ENCODE data around the gene NKIRAS2. TPM values are rescaled to one million over a fixed set of nuclear protein-coding genes. Genes with fewer than 3 reads are reported as not detected.

Gene NKIRAS2
- polyA plus RNA-seq, 2 donors, result 28.8 to 32.5 TPM

- H3K27ac ChIP-seq (ENCODE audit: low read depth in 2 of 2, low read length in 1 of 2), result no peak within 1 kb of the TSS
- no peaks in the 10 kb centered on the region for H3K4me1 ChIP-seq (ENCODE audit: control insufficient read depth in 2 of 2, insufficient read depth in 2 of 2, low read length in 1 of 2)
- H3K9me3 ChIP-seq (ENCODE audit: control insufficient read depth in 2 of 2, insufficient read depth in 1 of 2, low read depth in 1 of 2, low read length in 1 of 2), result no peaks in the 10 kb centered on the region
- H3K4me3 ChIP-seq (ENCODE audit: low read depth in 1 of 2, low read length in 2 of 2), result peak within 1 kb of the TSS; percentile 45 to 56
- H3K27me3 ChIP-seq (ENCODE audit: control insufficient read depth in 1 of 2, insufficient read depth in 2 of 2, low read length in 2 of 2), result peaks cover 0 to 5% of the 10 kb centered on the region in 2 donors
- no peaks in the 10 kb centered on the region for H3K36me3 ChIP-seq (ENCODE audit: control insufficient read depth in 2 of 2, insufficient read depth in 2 of 2, low read length in 1 of 2)
- 1% methylated on average over 50 to 65 of the region's 65 CpGs for whole genome bisulfite sequencing, 2 donors
These were observed 30.6 kb downstream of the NKIRAS2 start, which contains the start of gene C17orf113 for GRCh38 chr17:42050393-42051012. Gene C17orf113 (minus strand): TSS chr17:42050601. CDS start chr17:42043376, 7,225 bp downstream.

GRCh38 chr17:42051013-42051400 is 31.1 kb downstream of the NKIRAS2 start:
- Histone ChIP-seq H3K9me3 (ENCODE audit: control insufficient read depth in 2 of 2, insufficient read depth in 1 of 2, low read depth in 1 of 2, low read length in 1 of 2) (no peaks in the 10 kb centered on the region), H3K27me3 (ENCODE audit: control insufficient read depth in 1 of 2, insufficient read depth in 2 of 2, low read length in 2 of 2) (peaks cover 0 to 5% of the 10 kb centered on the region in 2 donors), H3K4me1 (ENCODE audit: control insufficient read depth in 2 of 2, insufficient read depth in 2 of 2, low read length in 1 of 2) (no peaks in the 10 kb centered on the region), H3K27ac (ENCODE audit: low read depth in 2 of 2, low read length in 1 of 2) (no peak overlapping the region), H3K4me3 (ENCODE audit: low read depth in 1 of 2, low read length in 2 of 2) (peak overlapping the region; percentile 38 to 45), H3K36me3 (ENCODE audit: control insufficient read depth in 2 of 2, insufficient read depth in 2 of 2, low read length in 1 of 2) (no peaks in the 10 kb centered on the region)
- 50 to 53% methylated on average over 8 of the region's 8 CpGs for WGBS, 2 donors

- no peaks in the 10 kb centered on the region for H3K36me3 ChIP-seq (ENCODE audit: control insufficient read depth in 2 of 2, insufficient read depth in 2 of 2, low read length in 1 of 2)
- H3K4me3 ChIP-seq (ENCODE audit: low read depth in 1 of 2, low read length in 2 of 2), result no peak overlapping the region
- no peaks in the 10 kb centered on the region for H3K4me1 ChIP-seq (ENCODE audit: control insufficient read depth in 2 of 2, insufficient read depth in 2 of 2, low read length in 1 of 2)
- 88 to 91% methylated on average over 7 of the region's 7 CpGs for WGBS, 2 donors
- peaks cover 0 to 5% of the 10 kb centered on the region in 2 donors for H3K27me3 ChIP-seq (ENCODE audit: control insufficient read depth in 1 of 2, insufficient read depth in 2 of 2, low read length in 2 of 2)
- H3K9me3 ChIP-seq (ENCODE audit: control insufficient read depth in 2 of 2, insufficient read depth in 1 of 2, low read depth in 1 of 2, low read length in 1 of 2), result no peaks in the 10 kb centered on the region
- no peak overlapping the region for H3K27ac ChIP-seq (ENCODE audit: low read depth in 2 of 2, low read length in 1 of 2)
These were observed 31.8 kb downstream of the NKIRAS2 start for GRCh38 chr17:42051645-42052044.

GRCh38 chr17:42052346-42052877 is 32.5 kb downstream of the NKIRAS2 start:
- Histone ChIP-seq H3K4me3 (ENCODE audit: low read depth in 1 of 2, low read length in 2 of 2) (no peak overlapping the region), H3K4me1 (ENCODE audit: control insufficient read depth in 2 of 2, insufficient read depth in 2 of 2, low read length in 1 of 2) (no peaks in the 10 kb centered on the region), H3K36me3 (ENCODE audit: control insufficient read depth in 2 of 2, insufficient read depth in 2 of 2, low read length in 1 of 2) (no peaks in the 10 kb centered on the region), H3K27me3 (ENCODE audit: control insufficient read depth in 1 of 2, insufficient read depth in 2 of 2, low read length in 2 of 2) (peaks cover 0 to 5% of the 10 kb centered on the region in 2 donors), H3K9me3 (ENCODE audit: control insufficient read depth in 2 of 2, insufficient read depth in 1 of 2, low read depth in 1 of 2, low read length in 1 of 2) (no peaks in the 10 kb centered on the region), H3K27ac (ENCODE audit: low read depth in 2 of 2, low read length in 1 of 2) (no peak overlapping the region)
- 76 to 77% methylated on average over 6 of the region's 6 CpGs for WGBS, 2 donors

- no peak overlapping the region for H3K27ac ChIP-seq (ENCODE audit: low read depth in 2 of 2, low read length in 1 of 2)
- 39 to 40% methylated on average over 12 of the region's 12 CpGs for WGBS, 2 donors
- no peak overlapping the region for H3K4me3 ChIP-seq (ENCODE audit: low read depth in 1 of 2, low read length in 2 of 2)
- peaks cover 0 to 5% of the 10 kb centered on the region in 2 donors for H3K27me3 ChIP-seq (ENCODE audit: control insufficient read depth in 1 of 2, insufficient read depth in 2 of 2, low read length in 2 of 2)
- H3K4me1 ChIP-seq (ENCODE audit: control insufficient read depth in 2 of 2, insufficient read depth in 2 of 2, low read length in 1 of 2), result no peaks in the 10 kb centered on the region
- no peaks in the 10 kb centered on the region for H3K36me3 ChIP-seq (ENCODE audit: control insufficient read depth in 2 of 2, insufficient read depth in 2 of 2, low read length in 1 of 2)
- no peaks in the 10 kb centered on the region for H3K9me3 ChIP-seq (ENCODE audit: control insufficient read depth in 2 of 2, insufficient read depth in 1 of 2, low read depth in 1 of 2, low read length in 1 of 2)
These were observed 34.0 kb downstream of the NKIRAS2 start for GRCh38 chr17:42053731-42054500.

- Histone ChIP-seq H3K4me3 (ENCODE audit: low read depth in 1 of 2, low read length in 2 of 2) (no peak overlapping the region), H3K9me3 (ENCODE audit: control insufficient read depth in 2 of 2, insufficient read depth in 1 of 2, low read depth in 1 of 2, low read length in 1 of 2) (no peaks in the 10 kb centered on the region), H3K36me3 (ENCODE audit: control insufficient read depth in 2 of 2, insufficient read depth in 2 of 2, low read length in 1 of 2) (no peaks in the 10 kb centered on the region), H3K4me1 (ENCODE audit: control insufficient read depth in 2 of 2, insufficient read depth in 2 of 2, low read length in 1 of 2) (no peaks in the 10 kb centered on the region), H3K27me3 (ENCODE audit: control insufficient read depth in 1 of 2, insufficient read depth in 2 of 2, low read length in 2 of 2) (peaks cover 0 to 5% of the 10 kb centered on the region in 2 donors), H3K27ac (ENCODE audit: low read depth in 2 of 2, low read length in 1 of 2) (no peak overlapping the region)
- WGBS, 2 donors, result 22 to 29% methylated on average over 3 of the region's 3 CpGs
These were observed 35.1 kb downstream of the NKIRAS2 start for GRCh38 chr17:42055027-42055426.

- Histone ChIP-seq H3K4me3 (ENCODE audit: low read depth in 1 of 2, low read length in 2 of 2) (no peak overlapping the region), H3K27ac (ENCODE audit: low read depth in 2 of 2, low read length in 1 of 2) (no peak overlapping the region), H3K9me3 (ENCODE audit: control insufficient read depth in 2 of 2, insufficient read depth in 1 of 2, low read depth in 1 of 2, low read length in 1 of 2) (no peaks in the 10 kb centered on the region), H3K27me3 (ENCODE audit: control insufficient read depth in 1 of 2, insufficient read depth in 2 of 2, low read length in 2 of 2) (peaks cover 0 to 5% of the 10 kb centered on the region in 2 donors), H3K36me3 (ENCODE audit: control insufficient read depth in 2 of 2, insufficient read depth in 2 of 2, low read length in 1 of 2) (no peaks in the 10 kb centered on the region), H3K4me1 (ENCODE audit: control insufficient read depth in 2 of 2, insufficient read depth in 2 of 2, low read length in 1 of 2) (no peaks in the 10 kb centered on the region)
- 41 to 64% methylated on average over 6 of the region's 6 CpGs for WGBS, 2 donors
These were observed 35.6 kb downstream of the NKIRAS2 start for GRCh38 chr17:42055496-42055895.

GRCh38 chr17:42056635-42057034 is 36.7 kb downstream of the NKIRAS2 start:
- peaks cover 0 to 5% of the 10 kb centered on the region in 2 donors for H3K27me3 ChIP-seq (ENCODE audit: control insufficient read depth in 1 of 2, insufficient read depth in 2 of 2, low read length in 2 of 2)
- 65 to 78% methylated on average over 3 of the region's 3 CpGs for WGBS, 2 donors

GRCh38 chr17:42058063-42058462 is 38.2 kb downstream of the NKIRAS2 start:
- Histone ChIP-seq H3K27ac (ENCODE audit: low read depth in 2 of 2, low read length in 1 of 2) (no peak overlapping the region), H3K9me3 (ENCODE audit: control insufficient read depth in 2 of 2, insufficient read depth in 1 of 2, low read depth in 1 of 2, low read length in 1 of 2) (no peaks in the 10 kb centered on the region), H3K4me3 (ENCODE audit: low read depth in 1 of 2, low read length in 2 of 2) (no peak overlapping the region), H3K4me1 (ENCODE audit: control insufficient read depth in 2 of 2, insufficient read depth in 2 of 2, low read length in 1 of 2) (no peaks in the 10 kb centered on the region), H3K27me3 (ENCODE audit: control insufficient read depth in 1 of 2, insufficient read depth in 2 of 2, low read length in 2 of 2) (peaks cover 0 to 1% of the 10 kb centered on the region in 2 donors), H3K36me3 (ENCODE audit: control insufficient read depth in 2 of 2, insufficient read depth in 2 of 2, low read length in 1 of 2) (no peaks in the 10 kb centered on the region)
- 62 to 69% methylated on average over 7 of the region's 7 CpGs for WGBS, 2 donors

More at GRCh38 chr17:42056635-42057034, 36.7 kb downstream of the NKIRAS2 start:
- Histone ChIP-seq H3K27ac (ENCODE audit: low read depth in 2 of 2, low read length in 1 of 2) (no peak overlapping the region), H3K4me3 (ENCODE audit: low read depth in 1 of 2, low read length in 2 of 2) (no peak overlapping the region), H3K4me1 (ENCODE audit: control insufficient read depth in 2 of 2, insufficient read depth in 2 of 2, low read length in 1 of 2) (no peaks in the 10 kb centered on the region), H3K36me3 (ENCODE audit: control insufficient read depth in 2 of 2, insufficient read depth in 2 of 2, low read length in 1 of 2) (no peaks in the 10 kb centered on the region), H3K9me3 (ENCODE audit: control insufficient read depth in 2 of 2, insufficient read depth in 1 of 2, low read depth in 1 of 2, low read length in 1 of 2) (no peaks in the 10 kb centered on the region)
